ENCODE results near the gene IBTK.

The IBTK gene

DNA sequence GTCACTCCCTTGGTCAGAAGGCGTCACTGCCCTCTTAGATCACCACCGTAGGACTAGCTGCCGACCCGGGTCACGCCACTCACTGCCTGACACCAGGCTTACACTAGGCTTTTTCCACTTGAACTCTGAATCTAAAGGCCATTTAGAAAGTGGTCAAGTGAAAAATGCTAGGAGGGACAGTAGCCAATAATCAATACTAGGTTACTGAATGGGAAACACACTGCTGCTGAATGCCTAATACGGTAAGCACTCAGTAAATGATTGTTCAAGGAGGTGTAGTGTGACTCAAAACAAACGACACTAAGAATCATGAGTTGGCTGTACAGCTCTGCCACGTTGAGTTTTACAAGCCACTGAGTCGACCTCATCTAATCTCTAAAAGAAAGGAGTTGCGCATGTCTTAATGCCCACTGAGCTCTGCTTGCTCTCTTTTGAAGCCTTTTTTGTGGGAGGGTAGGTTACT, 760 bp upstream of the IBTK start:
- no peak for TF ChIP-seq CTCF (IDR thresholded peaks at IDR 0.05; ENCODE audit: insufficient read depth, low read length, missing control alignments)
- no peak for DNase-seq (ENCODE audit: low read depth, low spot score)
- ChIA-PET CTCF (interaction anchor here (0.6 to 4.0 kb wide), 8 partner anchors 14 to 967 kb away, joined by 3 to 56 read pairs (median 4); partner anchors contain the start of genes DOP1A and UBE3D), POLR2A (interaction anchor here (0.7 kb wide), 1 partner anchor 115 kb away, joined by 3 read pairs; no protein-coding TSS in a partner anchor)
- peak overlapping the region; percentile 77 for H3K4me3 ChIP-seq (ENCODE audit: low read depth, low read length)

GRCh38 chr6:82246802-82247504, 591 bp downstream of the IBTK start:
- DNase-seq (ENCODE audit: low read depth, low spot score) = no peak
- CTCF ChIA-PET = interaction anchor here (4.0 kb wide), 1 partner anchor 820 kb away, joined by 56 read pairs; the partner anchor contains the start of genes DOP1A and UBE3D
- TF ChIP-seq CTCF (IDR thresholded peaks at IDR 0.05; ENCODE audit: insufficient read depth, low read length, missing control alignments) = no peak
- POLR2A ChIA-PET = no interaction called here
- H3K4me3 ChIP-seq (ENCODE audit: low read depth, low read length) = peak overlapping the region; percentile 77

DNA sequence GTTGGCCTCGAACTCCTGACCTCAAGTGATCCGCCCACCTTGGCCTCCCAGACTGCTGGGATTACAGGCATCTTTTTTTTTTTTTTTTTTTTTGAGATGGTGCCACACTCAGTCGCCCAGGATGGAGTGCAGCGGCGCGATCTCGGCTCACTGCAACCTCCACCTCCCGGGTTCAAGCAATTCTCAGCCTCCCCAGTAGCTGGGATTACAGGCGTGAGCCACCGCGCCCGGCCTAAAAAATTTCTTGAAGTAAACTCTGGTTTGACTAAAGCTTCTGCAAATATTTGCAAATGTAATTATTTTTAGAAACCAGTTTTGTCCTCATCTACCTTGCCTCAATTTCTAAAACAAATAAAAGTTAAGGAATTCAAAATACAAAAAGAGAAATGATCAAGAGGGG, 1.2 kb downstream of the IBTK start:
- TF ChIP-seq CTCF (IDR thresholded peaks at IDR 0.05; ENCODE audit: insufficient read depth, low read length, missing control alignments) = no peak
- H3K4me3 ChIP-seq (ENCODE audit: low read depth, low read length) = peak overlapping the region; percentile 77
- no peak for DNase-seq (ENCODE audit: low read depth, low spot score)
- CTCF ChIA-PET = interaction anchor here (4.0 kb wide), 1 partner anchor 820 kb away, joined by 56 read pairs; the partner anchor contains the start of genes DOP1A and UBE3D
- POLR2A ChIA-PET = no interaction called here

- CTCF ChIA-PET = no interaction called here
- no peak overlapping the region for H3K4me3 ChIP-seq (ENCODE audit: low read depth, low read length)
- POLR2A ChIA-PET = no interaction called here
- no peak for TF ChIP-seq CTCF (IDR thresholded peaks at IDR 0.05; ENCODE audit: insufficient read depth, low read length, missing control alignments)
- DNase-seq (ENCODE audit: low read depth, low spot score) = no peak
Observed at GRCh38 chr6:82245376-82245775, 2.2 kb downstream of the IBTK start.

DNA sequence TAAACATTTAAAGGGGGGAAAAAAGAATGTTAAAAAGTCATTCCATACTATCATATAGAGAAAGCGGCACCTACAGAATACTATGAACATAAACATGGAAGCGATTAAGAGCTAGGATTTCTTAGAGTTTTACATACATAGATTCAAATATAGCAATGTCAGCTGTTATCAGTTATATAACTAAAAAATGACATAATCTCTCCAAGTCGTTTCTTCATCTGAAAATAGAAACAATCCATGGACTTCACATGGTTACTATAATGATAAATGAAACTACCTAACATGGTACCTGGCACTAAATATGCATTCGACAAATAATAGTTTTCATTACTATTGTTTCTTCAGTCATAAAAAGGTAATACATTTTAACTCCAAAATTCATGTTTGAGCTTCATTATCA, 3.7 kb downstream of the IBTK start:
- POLR2A ChIA-PET = no interaction called here
- CTCF ChIA-PET = interaction anchor here (0.6 to 1.8 kb wide), 4 partner anchors 8 to 823 kb away, joined by 3 to 12 read pairs (median 4); partner anchors contain the start of genes DOP1A and UBE3D

More for the DNA sequence above, 3.7 kb downstream of the IBTK start:
- DNase-seq (ENCODE audit: low read depth, low spot score) = no peak
- no peak overlapping the region for H3K4me3 ChIP-seq (ENCODE audit: low read depth, low read length)
- TF ChIP-seq CTCF (IDR thresholded peaks at IDR 0.05; ENCODE audit: insufficient read depth, low read length, missing control alignments) = no peak

Data from AG04449 (cell line).